ENCODE results near the gene CARD14. TPM values are rescaled to one million over a fixed set of nuclear protein-coding genes. Genes with fewer than 3 reads are reported as not detected.

The CARD14 gene
- total RNA-seq, 1 experiment from 2014 or later, result not detected

GRCh38 chr17:80133626-80133970 lies 36.2 kb upstream of the CARD14 start:
- no peaks in the 10 kb centered on the region for H3K9me3 ChIP-seq (ENCODE audit: control insufficient read depth, insufficient read depth, low read depth, low read length)
- no peak overlapping the region for H3K4me3 ChIP-seq (ENCODE audit: low read depth in 2 of 2, low read length in 2 of 2)
- no TSS peak for BruUV-seq (replicated peaks)
- no peak overlapping the region for H3K27ac ChIP-seq (ENCODE audit: low read length)
- no peaks in the 10 kb centered on the region for H3K4me1 ChIP-seq (ENCODE audit: control insufficient read depth, insufficient read depth, low read length)
- in situ Hi-C loops (cut with HindIII; ENCODE audit: low pct_unique_long_range_greater_than_20kb, low sequenced_read_pairs) (no loop called here), intact Hi-C loops (cut with micrococcal nuclease; ENCODE audit: unreplicated experiment) (no loop called here)
- POLR2A ChIA-PET, result interaction anchor here (0.5 kb wide), 1 partner anchor 1260 kb away, joined by 3 read pairs; no protein-coding TSS in a partner anchor
- no peaks in the 10 kb centered on the region for H3K27me3 ChIP-seq (ENCODE audit: control insufficient read depth, insufficient read depth, low read length)
- TF ChIP-seq REST (IDR thresholded peaks at IDR 0.05; ENCODE audit: insufficient read depth in 1 of 2, low read depth in 2 of 2, low read length in 1 of 2) (no peak), POLR2AphosphoS5 (IDR thresholded peaks at IDR 0.05; ENCODE audit: low read depth, low read length) (no peak), SIN3A (IDR thresholded peaks at IDR 0.05; ENCODE audit: borderline replicate concordance, insufficient read depth, low read depth, low read length) (no peak), TCF7L2 (IDR thresholded peaks at IDR 0.05; ENCODE audit: low read depth, low read length) (no peak), CTCF (IDR thresholded peaks at IDR 0.05) (no peak)
- DNase-seq (ENCODE audit: low read depth, low spot score) (no peak), ATAC-seq (peak; percentile 22; the same call in 1 of the 2 replicates)
- CTCF ChIA-PET, result no interaction called here
- peaks cover 30% of the 10 kb centered on the region for H3K36me3 ChIP-seq (ENCODE audit: control insufficient read depth, insufficient read depth, low read length)

GRCh38 chr17:80137131-80137530 lies 32.7 kb upstream of the CARD14 start:
- Histone ChIP-seq H3K27me3 (ENCODE audit: control insufficient read depth, insufficient read depth, low read length) (no peaks in the 10 kb centered on the region), H3K4me1 (ENCODE audit: control insufficient read depth, insufficient read depth, low read length) (no peaks in the 10 kb centered on the region), H3K27ac (ENCODE audit: low read length) (no peak overlapping the region), H3K36me3 (ENCODE audit: control insufficient read depth, insufficient read depth, low read length) (peaks cover 60% of the 10 kb centered on the region), H3K9me3 (ENCODE audit: control insufficient read depth, insufficient read depth, low read depth, low read length) (no peaks in the 10 kb centered on the region), H3K4me3 (ENCODE audit: low read depth in 2 of 2, low read length in 2 of 2) (no peak overlapping the region)
- no peak for TF ChIP-seq POLR2AphosphoS5 (IDR thresholded peaks at IDR 0.05; ENCODE audit: low read depth, low read length)
- TF ChIP-seq TCF7L2 (IDR thresholded peaks at IDR 0.05; ENCODE audit: low read depth, low read length), result no peak
- no peak for TF ChIP-seq CTCF (IDR thresholded peaks at IDR 0.05)
- TF ChIP-seq REST (IDR thresholded peaks at IDR 0.05; ENCODE audit: insufficient read depth in 1 of 2, low read depth in 2 of 2, low read length in 1 of 2), result no peak
- no peak for TF ChIP-seq SIN3A (IDR thresholded peaks at IDR 0.05; ENCODE audit: borderline replicate concordance, insufficient read depth, low read depth, low read length)
- POLR2A ChIA-PET, result no interaction called here
- ATAC-seq, result no peak
- CTCF ChIA-PET, result no interaction called here
- no TSS peak for BruUV-seq (replicated peaks)
- in situ Hi-C loops (cut with HindIII; ENCODE audit: low pct_unique_long_range_greater_than_20kb, low sequenced_read_pairs), result no loop called here
- intact Hi-C loops (cut with micrococcal nuclease; ENCODE audit: unreplicated experiment), result no loop called here
- DNase-seq (ENCODE audit: low read depth, low spot score), result no peak
